Spinal cord (tissue), 10 donors: Measurements from ENCODE around the gene NLRP6. TPM values are rescaled to one million over a fixed set of nuclear protein-coding genes. Genes with fewer than 3 reads are reported as not detected.

Experiments used
- DNase-seq, 6 donors: peaks; one replicate each; pipeline versions ENCODE4 v3.0.0 to v3.0.0-alpha.2; 2013 to 2015; ENCODE audit warnings: low spot score in 6 of 6, low read depth in 4 of 6
- H3K27ac ChIP-seq: one replicate; pipeline ENCODE4 v1.5.1; 2013; ENCODE audit warnings: low read depth, low read length, control low read depth
- H3K27me3 ChIP-seq: one replicate; pipeline ENCODE4 v1.6.1; 2013; ENCODE audit warnings: low read length; ENCODE audit not compliant: control insufficient read depth, insufficient read depth
- H3K36me3 ChIP-seq: one replicate; pipeline ENCODE4 v1.6.1; 2013; ENCODE audit warnings: low read length; ENCODE audit not compliant: control insufficient read depth, insufficient read depth
- H3K4me1 ChIP-seq: one replicate; pipeline ENCODE4 v1.6.1; 2013; ENCODE audit warnings: low read length; ENCODE audit not compliant: control insufficient read depth, insufficient read depth
- H3K4me3 ChIP-seq: one replicate; pipeline ENCODE4 v1.5.1; 2013; ENCODE audit warnings: low read depth, low read length, control low read depth
- H3K9me3 ChIP-seq: one replicate; pipeline ENCODE4 v1.6.1; 2013; ENCODE audit warnings: low read length; ENCODE audit not compliant: control insufficient read depth, insufficient read depth
- whole genome bisulfite sequencing: methylation state at CpG from one replicate; pipeline ENCODE4 v1.1.5; 2013; ENCODE audit warnings: missing lambda C conversion rate; ENCODE audit not compliant: insufficient coverage; 5-methylcytosine and 5-hydroxymethylcytosine counted together
- polyA plus RNA-seq, 2 donors: library from polyadenylated mRNA; unstranded; fragments of 120-200 nt; gene quantifications; one replicate each; pipeline ENCODE4 v1.2.1, GENCODE V29; 2013; ENCODE audit not compliant: insufficient read length in 2 of 2
- total RNA-seq, 2 donors: library from RNA; depleted of rRNA in 1 of 2; stranded (reverse); fragments of 120-200 nt in 1 of 2; fragments of >200 nt in 1 of 2; gene quantifications; one replicate each; pipeline versions ENCODE4 v1.2.3 to v1.2.4, GENCODE V29; 2013 to 2014
- donor health status: healthy.

Gene NLRP6
- total and polyA plus RNA-seq, 4 donors, result not detected

DNA sequence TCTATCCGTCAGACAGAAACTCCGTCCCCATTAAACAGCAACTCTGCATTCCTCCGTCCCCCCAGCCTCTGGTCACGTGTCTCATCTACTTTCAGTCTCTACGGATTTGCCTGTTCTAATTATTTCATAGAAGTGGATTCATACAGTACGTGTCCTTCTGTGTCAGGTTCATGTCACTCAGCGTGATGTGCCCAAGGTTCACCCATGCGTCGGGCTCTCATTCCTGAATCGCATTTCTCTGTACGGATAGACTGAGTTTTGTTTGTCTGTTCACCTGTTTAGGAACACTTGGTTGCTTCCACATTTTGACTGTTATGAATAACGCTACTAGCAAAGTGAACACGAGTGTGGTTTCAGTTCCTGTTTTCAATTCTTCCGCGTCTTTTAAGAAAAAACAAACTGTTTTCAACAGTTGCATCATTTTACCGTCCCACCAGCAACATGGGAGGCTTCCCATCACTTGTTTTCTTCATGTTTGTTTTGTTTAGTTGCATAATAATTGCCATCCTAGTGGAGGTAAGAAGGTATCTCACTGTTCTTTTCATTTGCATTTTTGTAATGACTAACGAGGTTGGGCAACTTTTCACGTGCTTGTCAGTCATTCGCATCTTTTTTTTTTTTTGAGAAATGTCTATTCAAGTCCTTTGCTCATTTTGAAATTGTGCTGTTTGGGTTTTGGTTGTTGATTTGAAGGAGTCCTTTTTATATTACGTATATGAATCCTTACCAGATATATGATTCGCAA, 8.9 kb upstream of the NLRP6 start:
- no peak overlapping the region for H3K4me3 ChIP-seq
- no peak overlapping the region for H3K27ac ChIP-seq
- H3K9me3 ChIP-seq, result no peaks in the 10 kb centered on the region
- H3K4me1 ChIP-seq, result no peaks in the 10 kb centered on the region
- H3K36me3 ChIP-seq, result no peaks in the 10 kb centered on the region
- peaks cover 3% of the 10 kb centered on the region for H3K27me3 ChIP-seq
- 65% methylated on average over 16 of the region's 21 CpGs for WGBS
- DNase-seq, result no peak

DNA sequence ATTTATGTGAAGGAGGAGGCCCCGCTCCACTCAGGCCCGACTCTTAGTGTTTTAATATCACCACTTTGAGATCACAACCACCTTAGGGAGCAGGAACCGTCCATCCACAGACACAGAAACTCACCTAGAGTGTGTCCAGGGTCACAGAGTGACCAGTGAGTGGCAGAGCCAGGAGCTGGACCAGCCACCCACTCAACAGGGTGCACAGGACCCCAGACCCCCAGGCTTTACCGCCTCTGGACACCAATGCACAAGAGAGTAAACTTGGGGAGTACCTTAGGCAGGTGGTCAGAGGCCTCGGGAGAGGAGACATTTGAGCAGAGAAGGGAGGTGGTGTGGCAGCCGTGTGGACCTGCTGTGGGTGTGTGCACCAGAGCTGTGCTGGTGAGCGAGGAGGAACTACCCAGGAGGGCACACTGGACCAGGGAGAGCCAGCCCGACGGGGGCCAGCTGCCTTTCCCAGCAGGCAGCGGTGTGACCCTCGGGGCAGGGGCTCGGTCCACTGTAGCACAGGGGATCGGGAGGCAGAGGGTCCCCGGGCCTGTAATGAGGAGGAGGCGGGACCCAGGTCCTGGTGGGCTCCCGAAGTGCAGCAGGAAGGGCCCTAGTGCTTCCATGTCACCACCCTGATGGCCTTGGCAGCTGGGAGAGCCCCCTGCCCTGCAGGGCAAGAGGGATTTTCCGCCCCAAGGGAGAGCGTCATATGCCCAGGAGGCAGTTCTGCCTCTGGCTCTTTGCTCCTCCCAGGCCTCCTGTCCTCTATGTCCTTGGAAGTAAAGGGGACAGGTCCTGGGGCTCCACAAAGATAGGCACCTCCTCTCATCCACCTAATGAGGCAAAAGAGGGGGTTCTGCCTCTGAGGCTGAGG, 7.5 kb upstream of the NLRP6 start:
- Histone ChIP-seq H3K4me1 (no peaks in the 10 kb centered on the region), H3K27ac (no peak overlapping the region), H3K4me3 (no peak overlapping the region), H3K36me3 (no peaks in the 10 kb centered on the region), H3K27me3 (peaks cover 5% of the 10 kb centered on the region), H3K9me3 (no peaks in the 10 kb centered on the region)
- no peak for DNase-seq
- WGBS, result 70% methylated on average over 16 of the region's 18 CpGs

DNA sequence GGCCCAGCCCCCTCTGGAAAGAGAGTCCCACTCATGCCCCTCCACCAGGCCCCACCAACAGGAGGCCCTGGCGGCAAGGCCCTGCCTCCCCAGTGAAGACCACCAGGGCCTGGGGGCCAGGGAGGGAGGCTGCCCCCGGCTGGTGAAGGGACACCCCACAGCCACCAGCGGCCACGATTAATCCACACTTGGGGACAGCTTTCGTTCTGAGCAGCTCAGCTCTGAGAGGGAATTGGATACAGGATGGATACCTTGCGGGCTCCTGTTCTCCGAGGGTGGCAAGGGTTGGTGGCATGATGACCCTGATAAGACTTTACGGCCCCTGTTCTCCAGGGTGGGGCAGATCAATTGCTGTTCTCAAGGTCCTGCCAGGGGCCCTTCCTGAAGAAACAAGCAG, 6.9 kb upstream of the NLRP6 start:
- DNase-seq, result no peak
- H3K27me3 ChIP-seq, result peaks cover 5% of the 10 kb centered on the region
- no peak overlapping the region for H3K4me3 ChIP-seq
- H3K27ac ChIP-seq, result no peak overlapping the region
- H3K36me3 ChIP-seq, result no peaks in the 10 kb centered on the region
- no peaks in the 10 kb centered on the region for H3K4me1 ChIP-seq
- WGBS, result 81% methylated on average over 8 of the region's 8 CpGs
- no peaks in the 10 kb centered on the region for H3K9me3 ChIP-seq

DNA sequence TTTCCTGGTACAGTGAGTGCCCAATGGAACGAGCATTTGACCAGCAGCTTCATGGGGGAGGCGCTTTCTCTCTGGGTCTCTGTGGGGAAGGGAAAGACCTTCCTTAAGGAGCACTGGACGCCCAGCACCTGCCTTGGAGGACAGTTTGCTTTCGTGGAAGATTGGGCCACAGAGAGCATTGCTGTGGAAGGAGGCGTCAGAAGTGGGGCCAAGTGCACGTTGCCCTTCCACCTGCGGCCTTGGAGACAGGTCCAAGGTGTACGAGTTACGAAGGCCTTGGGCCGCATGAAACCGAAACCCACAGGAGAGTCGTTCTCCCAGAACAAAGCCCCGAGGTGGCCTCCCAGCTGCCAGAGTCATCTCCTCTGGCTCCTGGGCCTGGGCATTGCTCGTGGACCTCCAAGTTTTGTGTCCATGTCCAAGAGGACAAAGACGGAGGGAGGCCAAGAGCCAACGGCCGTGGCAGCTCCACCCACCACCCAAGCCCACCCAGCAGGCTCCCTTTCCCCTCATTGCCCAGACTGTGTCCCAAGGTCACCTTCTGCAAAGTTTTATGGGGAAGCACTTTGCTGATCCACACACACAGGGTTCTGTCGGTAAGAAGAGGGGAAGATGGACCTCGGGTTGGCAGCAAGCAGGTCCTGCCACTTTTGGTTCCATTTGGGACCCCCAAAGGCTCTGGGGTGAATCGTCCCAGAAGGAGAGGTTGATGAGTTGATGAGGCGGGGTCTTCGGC, 5.8 kb upstream of the NLRP6 start:
- WGBS, result 86% methylated on average over 20 of the region's 22 CpGs
- Histone ChIP-seq H3K27ac (no peak overlapping the region), H3K4me1 (no peaks in the 10 kb centered on the region), H3K27me3 (peaks cover 5% of the 10 kb centered on the region), H3K36me3 (no peaks in the 10 kb centered on the region), H3K9me3 (no peaks in the 10 kb centered on the region), H3K4me3 (no peak overlapping the region)
- DNase-seq, result no peak

DNA sequence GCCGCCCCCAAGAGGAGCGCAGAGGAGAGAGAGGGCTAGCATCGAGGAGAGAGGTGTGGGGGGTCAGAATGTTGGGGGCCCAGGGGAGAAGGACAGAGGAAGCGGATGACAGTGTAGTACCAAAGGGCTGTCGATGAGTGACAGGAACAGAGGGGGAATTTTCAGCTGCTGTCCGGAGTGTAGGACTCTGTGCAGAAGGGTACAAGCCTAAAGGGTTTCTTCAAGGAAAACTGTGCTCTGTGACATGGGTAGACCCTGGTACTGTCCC, 5.3 kb upstream of the NLRP6 start:
- Histone ChIP-seq H3K9me3 (no peaks in the 10 kb centered on the region), H3K27me3 (peaks cover 10% of the 10 kb centered on the region), H3K36me3 (no peaks in the 10 kb centered on the region), H3K4me1 (no peaks in the 10 kb centered on the region), H3K4me3 (no peak overlapping the region), H3K27ac (no peak overlapping the region)
- WGBS, result 91% methylated on average over 6 of the region's 6 CpGs
- DNase-seq, result no peak

DNA sequence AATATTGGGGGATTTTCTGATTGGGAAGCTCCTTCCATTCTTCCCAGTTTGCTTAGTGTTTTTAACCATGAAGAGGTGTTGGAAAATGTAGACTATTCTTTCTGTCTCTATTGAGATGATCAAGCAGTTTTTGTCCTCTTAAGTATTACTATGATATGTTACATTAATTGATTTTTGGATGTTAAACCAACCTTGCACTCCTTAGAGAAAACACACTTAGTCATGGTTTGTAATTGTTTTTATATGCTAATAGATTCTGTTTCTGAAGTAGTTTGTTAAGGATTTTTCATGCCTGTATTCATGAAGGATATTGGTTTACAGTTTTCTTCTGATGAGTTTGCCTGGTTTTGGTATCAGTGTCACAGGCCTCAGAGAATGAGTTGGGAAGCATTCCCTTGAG, 2.0 kb upstream of the NLRP6 start:
- H3K27ac ChIP-seq, result no peak overlapping the region
- H3K36me3 ChIP-seq, result no peaks in the 10 kb centered on the region
- peaks cover 12% of the 10 kb centered on the region for H3K4me1 ChIP-seq
- peaks cover 38% of the 10 kb centered on the region for H3K27me3 ChIP-seq
- no peaks in the 10 kb centered on the region for H3K9me3 ChIP-seq
- DNase-seq, result no peak
- H3K4me3 ChIP-seq, result no peak overlapping the region

DNA sequence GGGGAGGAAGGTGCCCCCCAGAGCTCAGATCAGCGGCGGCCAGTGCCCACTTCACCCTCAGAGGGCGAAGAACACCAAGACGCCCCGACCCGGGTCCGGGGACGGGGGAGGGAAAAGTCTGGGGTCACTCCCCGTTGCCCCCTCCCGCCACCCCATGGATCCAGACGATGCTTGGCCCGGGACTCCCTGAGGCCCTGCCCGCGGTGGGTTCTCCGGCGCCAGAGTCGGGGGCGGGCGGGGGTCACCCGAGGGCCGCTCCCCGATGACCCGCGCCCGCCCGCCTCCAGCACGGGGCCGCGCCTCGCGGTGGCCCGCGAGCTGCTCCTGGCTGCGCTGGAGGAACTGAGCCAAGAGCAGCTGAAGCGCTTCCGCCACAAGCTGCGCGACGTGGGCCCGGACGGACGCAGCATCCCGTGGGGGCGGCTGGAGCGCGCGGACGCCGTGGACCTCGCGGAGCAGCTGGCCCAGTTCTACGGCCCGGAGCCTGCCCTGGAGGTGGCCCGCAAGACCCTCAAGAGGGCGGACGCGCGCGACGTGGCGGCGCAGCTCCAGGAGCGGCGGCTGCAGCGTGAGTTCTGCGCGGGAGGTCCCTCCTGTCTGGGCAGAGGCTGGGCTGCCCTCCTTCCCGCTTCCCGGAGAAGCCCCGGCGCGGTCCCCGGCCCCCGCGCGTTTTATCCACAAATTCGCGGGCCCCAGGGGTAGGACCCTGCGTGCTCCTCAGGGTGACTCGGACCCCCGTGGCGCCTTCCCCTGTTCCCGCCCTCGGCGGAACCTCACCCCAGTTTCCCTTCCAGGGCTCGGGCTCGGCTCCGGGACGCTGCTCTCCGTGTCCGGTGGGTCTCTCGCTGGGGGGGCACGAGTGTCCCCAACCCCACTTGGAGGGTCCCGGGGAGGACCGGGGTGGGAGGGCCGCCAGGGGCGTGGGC, 1.1 kb downstream of the NLRP6 start:
- no peak for DNase-seq

DNA sequence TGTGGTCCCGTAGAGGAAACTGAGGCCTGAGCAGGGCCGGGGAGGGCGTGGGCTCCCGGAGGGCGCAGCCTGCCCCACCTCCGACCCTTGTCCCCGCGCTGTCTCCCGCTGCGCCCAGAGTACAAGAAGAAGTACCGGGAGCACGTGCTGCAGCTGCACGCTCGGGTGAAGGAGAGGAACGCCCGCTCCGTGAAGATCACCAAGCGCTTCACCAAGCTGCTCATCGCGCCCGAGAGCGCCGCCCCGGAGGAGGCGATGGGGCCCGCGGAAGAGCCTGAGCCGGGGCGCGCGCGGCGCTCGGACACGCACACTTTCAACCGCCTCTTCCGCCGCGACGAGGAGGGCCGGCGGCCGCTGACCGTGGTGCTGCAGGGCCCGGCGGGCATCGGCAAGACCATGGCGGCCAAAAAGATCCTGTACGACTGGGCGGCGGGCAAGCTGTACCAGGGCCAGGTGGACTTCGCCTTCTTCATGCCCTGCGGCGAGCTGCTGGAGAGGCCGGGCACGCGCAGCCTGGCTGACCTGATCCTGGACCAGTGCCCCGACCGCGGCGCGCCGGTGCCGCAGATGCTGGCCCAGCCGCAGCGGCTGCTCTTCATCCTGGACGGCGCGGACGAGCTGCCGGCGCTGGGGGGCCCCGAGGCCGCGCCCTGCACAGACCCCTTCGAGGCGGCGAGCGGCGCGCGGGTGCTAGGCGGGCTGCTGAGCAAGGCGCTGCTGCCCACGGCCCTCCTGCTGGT, 1.9 kb downstream of the NLRP6 start:
- DNase-seq, result no peak
- H3K36me3 ChIP-seq, result no peaks in the 10 kb centered on the region
- H3K9me3 ChIP-seq, result no peaks in the 10 kb centered on the region
- peaks cover 15% of the 10 kb centered on the region for H3K4me1 ChIP-seq
- no peak overlapping the region for H3K27ac ChIP-seq
- peaks cover 65% of the 10 kb centered on the region for H3K27me3 ChIP-seq
- 3% methylated on average over 85 of the region's 85 CpGs for WGBS
- no peak overlapping the region for H3K4me3 ChIP-seq

More for the DNA sequence above, 1.1 kb downstream of the NLRP6 start:
- no peaks in the 10 kb centered on the region for H3K36me3 ChIP-seq
- WGBS, result 14% methylated on average over 97 of the region's 97 CpGs
- no peak overlapping the region for H3K4me3 ChIP-seq
- H3K4me1 ChIP-seq, result peaks cover 15% of the 10 kb centered on the region
- H3K9me3 ChIP-seq, result no peaks in the 10 kb centered on the region
- H3K27me3 ChIP-seq, result peaks cover 64% of the 10 kb centered on the region
- H3K27ac ChIP-seq, result no peak overlapping the region
